Vagina (tissue), 2 donors: ENCODE data around the gene AP4M1. TPM values are rescaled to one million over a fixed set of nuclear protein-coding genes. Genes with fewer than 3 reads are reported as not detected.

Source experiments
- DNase-seq, 2 donors: peaks; one replicate each; pipeline ENCODE4 v3.0.0-alpha.2; 2017; ENCODE audit errors: extremely low spot score in 2 of 2
- H3K27ac ChIP-seq: fragments of 200-600 bp; sonication (generic); one replicate; pipeline ENCODE4 v1.5.1; 2019
- H3K27me3 ChIP-seq: fragments of 200-600 bp; sonication (generic); one replicate; pipeline ENCODE4 v1.5.1; 2019
- H3K36me3 ChIP-seq, 2 donors: fragments of 200-600 bp; sonication (generic); one replicate each; pipeline ENCODE4 v1.5.1; 2017 to 2019
- H3K4me1 ChIP-seq: fragments of 200-600 bp; sonication (generic); one replicate; pipeline ENCODE4 v1.5.1; 2019
- H3K4me3 ChIP-seq, 2 donors: fragments of 200-600 bp; sonication (generic); 1 replicate in 1 of 2; 2 replicates in 1 of 2; pipeline ENCODE4 v1.5.1; 2016 to 2019
- H3K9me3 ChIP-seq: fragments of 200-600 bp; sonication (generic); one replicate; pipeline ENCODE4 v1.5.1; 2019
- CTCF ChIP-seq, 3 experiments: fragments of 450-650 bp in 2 of 3; fragments of 200-600 bp in 1 of 3; sonication (generic) in 1 of 3; IDR thresholded peaks; one replicate each; pipeline ENCODE4 v1.5.1; 2017 to 2019; ENCODE audit warnings: antibody characterized with exemption in 3 of 3, mild to moderate bottlenecking in 2 of 3, moderate library complexity in 2 of 3
- POLR2A ChIP-seq, 2 donors: fragments of 450-650 bp; IDR thresholded peaks; one replicate each; pipeline ENCODE4 v1.6.1; 2017; ENCODE audit warnings: antibody characterized with exemption in 2 of 2, mild to moderate bottlenecking in 2 of 2, moderate library complexity in 2 of 2
- POLR2AphosphoS5 ChIP-seq, 2 donors: sonication (generic); formaldehyde crosslinking; IDR thresholded peaks; one replicate each; pipeline ENCODE4 v1.9.0; 2017; ENCODE audit warnings: antibody characterized with exemption in 2 of 2, mild to moderate bottlenecking in 2 of 2, low read depth in 1 of 2; ENCODE audit not compliant: insufficient read depth in 1 of 2
- intact Hi-C: fragments of 100-400 bp; cut with DNase I; formaldehyde crosslinking; loops from one replicate; pipeline ENCODE4 v1.15.1; 2023
- total RNA-seq: library from RNA; depleted of rRNA; stranded (reverse); fragments of >200 nt; gene quantifications from one replicate; pipeline ENCODE4 v1.2.3, GENCODE V29; 2016

AP4M1 gene
- total RNA-seq, 1 donor from 2014 or later = 26.3 TPM

DNA sequence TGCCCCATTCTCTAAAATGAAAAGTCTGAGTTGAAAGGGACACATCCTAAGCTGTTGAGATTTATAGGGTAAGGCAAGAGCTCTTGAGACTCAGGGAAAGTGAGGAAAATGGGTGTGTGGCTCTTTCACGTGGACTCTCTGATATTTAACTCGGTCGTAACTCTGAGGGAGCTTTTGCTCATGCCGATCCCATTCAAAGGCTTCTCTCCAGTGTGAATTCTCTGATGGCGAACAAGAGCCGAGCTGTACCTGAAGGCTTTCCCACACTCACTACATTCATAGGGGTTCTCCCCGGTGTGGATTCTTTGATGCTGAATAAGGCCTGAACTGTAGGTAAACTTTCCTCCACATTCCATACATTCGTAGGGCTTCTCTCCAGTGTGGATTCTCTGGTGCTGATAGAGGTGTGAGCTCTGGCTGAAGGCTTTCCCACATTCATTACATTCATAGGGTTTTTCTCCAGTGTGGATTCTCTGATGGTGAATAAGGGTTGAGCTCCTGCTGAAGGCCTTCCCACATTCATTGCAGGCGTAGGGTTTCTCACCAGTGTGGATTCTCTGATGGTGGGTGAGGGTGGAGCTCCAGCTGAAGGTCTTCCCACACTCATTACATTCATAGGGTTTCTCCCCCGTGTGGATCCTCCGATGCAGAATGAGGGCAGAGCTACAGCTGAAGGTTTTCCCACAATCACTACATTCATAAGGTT lies 30.3 kb upstream of the AP4M1 start:
- Histone ChIP-seq H3K27me3 (no peaks in the 10 kb centered on the region), H3K4me1 (peaks cover 6% of the 10 kb centered on the region), H3K4me3 (no peak overlapping the region), H3K36me3 (peaks cover 19 to 70% of the 10 kb centered on the region in 2 donors), H3K27ac (no peak overlapping the region), H3K9me3 (peaks cover 16% of the 10 kb centered on the region)
- intact Hi-C loops = no loop called here
- no peak for TF ChIP-seq POLR2AphosphoS5 (IDR thresholded peaks at IDR 0.05; ENCODE audit: insufficient read depth in 1 of 2, low read depth in 1 of 2)
- no peak for TF ChIP-seq POLR2A (IDR thresholded peaks at IDR 0.05)
- no peak for TF ChIP-seq CTCF (IDR thresholded peaks at IDR 0.05)
- no peak for DNase-seq

GRCh38 chr7:100072462-100072861 lies 29.0 kb upstream of the AP4M1 start:
- Histone ChIP-seq H3K36me3 (peaks cover 19 to 82% of the 10 kb centered on the region in 2 donors), H3K9me3 (peaks cover 16% of the 10 kb centered on the region), H3K27ac (no peak overlapping the region), H3K27me3 (no peaks in the 10 kb centered on the region), H3K4me1 (no peaks in the 10 kb centered on the region), H3K4me3 (no peak overlapping the region)
- intact Hi-C loops = no loop called here
- TF ChIP-seq POLR2A (IDR thresholded peaks at IDR 0.05) (no peak), POLR2AphosphoS5 (IDR thresholded peaks at IDR 0.05; ENCODE audit: insufficient read depth in 1 of 2, low read depth in 1 of 2) (no peak), CTCF (IDR thresholded peaks at IDR 0.05) (no peak)
- DNase-seq = no peak

DNA sequence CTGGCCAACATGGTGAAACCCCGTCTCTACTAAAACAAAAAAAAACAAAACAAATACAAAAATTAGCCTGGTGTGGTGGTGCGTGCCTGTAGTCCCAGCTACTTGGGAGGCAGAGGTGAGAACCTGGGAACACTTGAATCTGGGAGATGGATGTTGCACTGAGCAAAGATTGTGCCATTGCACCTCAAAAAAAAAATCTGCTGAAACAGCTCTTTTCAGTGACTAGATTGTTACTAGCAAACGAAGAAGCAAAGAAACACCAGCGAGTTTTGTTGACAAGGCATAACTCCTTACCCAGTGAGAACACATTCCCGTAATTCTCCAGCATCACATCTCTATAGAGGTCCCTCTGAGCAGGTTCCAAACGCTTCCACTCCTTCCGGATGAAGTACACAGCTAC lies 26.6 kb upstream of the AP4M1 start:
- no peak for TF ChIP-seq CTCF (IDR thresholded peaks at IDR 0.05)
- TF ChIP-seq POLR2AphosphoS5 (IDR thresholded peaks at IDR 0.05; ENCODE audit: insufficient read depth in 1 of 2, low read depth in 1 of 2) = no peak
- no peak for TF ChIP-seq POLR2A (IDR thresholded peaks at IDR 0.05)
- peaks cover 16% of the 10 kb centered on the region for H3K4me1 ChIP-seq
- peaks cover 16% of the 10 kb centered on the region for H3K9me3 ChIP-seq
- no peak overlapping the region for H3K27ac ChIP-seq
- peaks cover 19 to 86% of the 10 kb centered on the region in 2 donors for H3K36me3 ChIP-seq
- intact Hi-C loops = no loop called here
- no peak overlapping the region for H3K4me3 ChIP-seq
- H3K27me3 ChIP-seq = no peaks in the 10 kb centered on the region
- no peak for DNase-seq

DNA sequence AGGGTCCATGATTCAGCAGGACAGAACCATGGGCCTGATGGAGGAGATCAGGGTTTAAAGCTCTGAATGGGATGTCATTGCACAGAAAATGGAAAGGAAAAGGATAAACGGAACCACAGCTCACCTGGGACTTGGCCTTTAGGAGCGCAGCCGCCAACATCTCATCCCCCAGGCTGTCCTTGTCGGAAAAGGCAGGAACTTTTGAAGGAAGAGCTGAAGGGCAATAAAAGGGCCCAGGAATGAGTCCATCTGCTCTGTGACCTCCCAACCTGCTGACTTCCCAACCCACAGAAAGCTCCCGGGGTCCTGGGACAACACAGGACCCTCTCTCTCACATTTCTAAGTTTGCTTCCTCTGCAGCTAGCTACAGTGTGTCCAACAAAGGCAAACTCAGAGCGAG lies 26.0 kb upstream of the AP4M1 start:
- Histone ChIP-seq H3K4me3 (no peak overlapping the region), H3K36me3 (peaks cover 15 to 80% of the 10 kb centered on the region in 2 donors), H3K27me3 (no peaks in the 10 kb centered on the region), H3K9me3 (peaks cover 16% of the 10 kb centered on the region), H3K27ac (no peak overlapping the region), H3K4me1 (peaks cover 22% of the 10 kb centered on the region)
- intact Hi-C loops = no loop called here
- no peak for TF ChIP-seq POLR2AphosphoS5 (IDR thresholded peaks at IDR 0.05; ENCODE audit: insufficient read depth in 1 of 2, low read depth in 1 of 2)
- TF ChIP-seq CTCF (IDR thresholded peaks at IDR 0.05) = no peak
- TF ChIP-seq POLR2A (IDR thresholded peaks at IDR 0.05) = no peak
- no peak for DNase-seq

GRCh38 chr7:100077205-100077604 lies 24.2 kb upstream of the AP4M1 start:
- Histone ChIP-seq H3K27me3 (no peaks in the 10 kb centered on the region), H3K36me3 (peaks cover 0 to 63% of the 10 kb centered on the region in 2 donors)
- intact Hi-C loops = no loop called here

More at GRCh38 chr7:100077205-100077604, 24.2 kb upstream of the AP4M1 start:
- Histone ChIP-seq H3K4me1 (peaks cover 32% of the 10 kb centered on the region), H3K27ac (no peak overlapping the region), H3K9me3 (peaks cover 4% of the 10 kb centered on the region), H3K4me3 (no peak overlapping the region)
- TF ChIP-seq POLR2AphosphoS5 (IDR thresholded peaks at IDR 0.05; ENCODE audit: insufficient read depth in 1 of 2, low read depth in 1 of 2) (no peak), CTCF (IDR thresholded peaks at IDR 0.05) (no peak), POLR2A (IDR thresholded peaks at IDR 0.05) (no peak)
- no peak for DNase-seq
